Mucosa of descending colon (tissue), 3 donors: ENCODE data around the gene PER2. TPM values are rescaled to one million over a fixed set of nuclear protein-coding genes. Genes with fewer than 3 reads are reported as not detected.

Experiments
- ATAC-seq: fragments of 200-7000 bp; cut with Tn5 transposase; one replicate; pipeline ENCODE4 v1.9.1; 2020; ENCODE audit warnings: mild to moderate bottlenecking, moderate library complexity
- DNase-seq, 3 donors: peaks; one replicate each; pipeline ENCODE4 v3.0.0-alpha.2; 2020
- H3K36me3 ChIP-seq: fragments of 200-600 bp; one replicate; pipeline ENCODE4 v1.8.0; 2021; ENCODE audit warnings: low read depth, mild to moderate bottlenecking
- H3K4me1 ChIP-seq: fragments of 200-600 bp; one replicate; pipeline ENCODE4 v1.8.0; 2021; ENCODE audit warnings: low read depth, mild to moderate bottlenecking
- H3K4me3 ChIP-seq: fragments of 200-600 bp; one replicate; pipeline ENCODE4 v1.8.0; 2021; ENCODE audit warnings: mild to moderate bottlenecking
- H3K9me3 ChIP-seq: fragments of 200-600 bp; one replicate; pipeline ENCODE4 v1.8.0; 2021; ENCODE audit warnings: mild to moderate bottlenecking
- intact Hi-C, 2 donors: fragments of 100-400 bp; cut with DNase I in 1 of 2; cut with micrococcal nuclease in 1 of 2; formaldehyde crosslinking; loops; one replicate each; pipeline versions ENCODE4 v1.11.0 to v1.11.1; 2022; cut with DNase I, micrococcal nuclease
- total RNA-seq, 3 donors: library from RNA; stranded (reverse); fragmentation: NEBNext Ultra II Directional in 2 of 3; extraction: Animal tissue kit (Norgen Biotek cat#: 25700) in 2 of 3; gene quantifications; one replicate each; pipeline versions ENCODE4 v1.2.1 to v1.2.4, GENCODE V29; 2021 to 2023
- TF ChIP-seq, protein P1 (sequence below): fragments of 200-600 bp; IDR thresholded peaks from one replicate; pipeline ENCODE4 v1.8.0; 2022; ENCODE audit warnings: antibody characterized with exemption, mild to moderate bottlenecking
- donor health status: DM: no; HTN: no; CAD: no; lungs with moderate emphysema.
- donor health status: DM: no; HTN: no; CAD: no.
- donor health status: DM: no; HTN: yes; CAD: no.

PER2 gene
- total RNA-seq, 3 donors from 2014 or later = 22.6 to 26.8 (median 22.6) TPM

DNA sequence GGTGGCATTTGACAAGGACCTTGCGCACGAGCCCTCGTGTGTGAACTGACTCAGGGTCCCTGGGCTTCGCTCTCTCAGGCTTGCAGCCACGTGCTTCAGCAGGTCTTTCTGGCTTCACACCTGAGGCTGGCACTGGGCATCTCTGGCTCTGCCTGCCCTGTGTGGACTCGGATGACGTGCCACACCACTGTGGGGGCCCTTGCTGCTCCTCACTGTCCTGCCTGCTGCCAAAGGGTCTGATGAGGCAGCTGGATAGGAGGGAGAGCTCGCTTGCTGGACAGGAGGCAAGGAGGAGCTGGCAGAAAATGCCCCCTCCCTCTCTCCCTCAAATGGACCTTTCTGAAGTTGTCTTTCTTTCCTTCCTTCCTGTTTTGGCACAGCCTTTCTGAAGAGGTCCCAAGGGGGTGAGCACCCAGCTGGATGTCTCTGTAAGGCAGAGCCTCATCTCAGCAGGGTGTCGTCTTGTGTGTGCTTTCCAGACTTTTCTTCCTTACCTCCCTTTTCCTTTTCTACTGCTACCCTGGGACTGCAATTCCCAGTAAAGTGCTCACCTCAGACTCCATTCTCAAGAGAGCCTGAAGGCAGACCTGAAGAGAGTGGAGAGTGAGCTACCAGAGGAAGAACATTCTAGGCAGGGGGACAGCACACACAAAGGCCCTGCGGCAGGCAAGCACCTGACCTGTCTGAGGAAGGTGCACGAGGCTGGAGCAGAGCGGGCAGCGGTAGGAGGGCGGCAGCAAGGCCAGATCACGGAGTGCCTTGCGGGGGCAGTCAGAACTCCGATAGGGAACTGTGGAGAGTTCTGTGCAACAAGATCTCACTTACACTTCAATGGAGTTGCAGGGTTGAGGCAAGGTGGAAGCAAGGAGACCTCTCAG is 5.3 kb downstream of the PER2 start:
- DNase-seq (peak in 2 of 3 donors; percentile 31 to 42), ATAC-seq (no peak)
- Histone ChIP-seq H3K4me3 (no peak overlapping the region), H3K9me3 (no peaks in the 10 kb centered on the region), H3K36me3 (no peaks in the 10 kb centered on the region), H3K4me1 (peaks cover 70% of the 10 kb centered on the region)
- TF ChIP-seq, protein P1, sequence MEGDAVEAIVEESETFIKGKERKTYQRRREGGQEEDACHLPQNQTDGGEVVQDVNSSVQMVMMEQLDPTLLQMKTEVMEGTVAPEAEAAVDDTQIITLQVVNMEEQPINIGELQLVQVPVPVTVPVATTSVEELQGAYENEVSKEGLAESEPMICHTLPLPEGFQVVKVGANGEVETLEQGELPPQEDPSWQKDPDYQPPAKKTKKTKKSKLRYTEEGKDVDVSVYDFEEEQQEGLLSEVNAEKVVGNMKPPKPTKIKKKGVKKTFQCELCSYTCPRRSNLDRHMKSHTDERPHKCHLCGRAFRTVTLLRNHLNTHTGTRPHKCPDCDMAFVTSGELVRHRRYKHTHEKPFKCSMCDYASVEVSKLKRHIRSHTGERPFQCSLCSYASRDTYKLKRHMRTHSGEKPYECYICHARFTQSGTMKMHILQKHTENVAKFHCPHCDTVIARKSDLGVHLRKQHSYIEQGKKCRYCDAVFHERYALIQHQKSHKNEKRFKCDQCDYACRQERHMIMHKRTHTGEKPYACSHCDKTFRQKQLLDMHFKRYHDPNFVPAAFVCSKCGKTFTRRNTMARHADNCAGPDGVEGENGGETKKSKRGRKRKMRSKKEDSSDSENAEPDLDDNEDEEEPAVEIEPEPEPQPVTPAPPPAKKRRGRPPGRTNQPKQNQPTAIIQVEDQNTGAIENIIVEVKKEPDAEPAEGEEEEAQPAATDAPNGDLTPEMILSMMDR = no peak
- intact Hi-C loops = no loop called here

DNA sequence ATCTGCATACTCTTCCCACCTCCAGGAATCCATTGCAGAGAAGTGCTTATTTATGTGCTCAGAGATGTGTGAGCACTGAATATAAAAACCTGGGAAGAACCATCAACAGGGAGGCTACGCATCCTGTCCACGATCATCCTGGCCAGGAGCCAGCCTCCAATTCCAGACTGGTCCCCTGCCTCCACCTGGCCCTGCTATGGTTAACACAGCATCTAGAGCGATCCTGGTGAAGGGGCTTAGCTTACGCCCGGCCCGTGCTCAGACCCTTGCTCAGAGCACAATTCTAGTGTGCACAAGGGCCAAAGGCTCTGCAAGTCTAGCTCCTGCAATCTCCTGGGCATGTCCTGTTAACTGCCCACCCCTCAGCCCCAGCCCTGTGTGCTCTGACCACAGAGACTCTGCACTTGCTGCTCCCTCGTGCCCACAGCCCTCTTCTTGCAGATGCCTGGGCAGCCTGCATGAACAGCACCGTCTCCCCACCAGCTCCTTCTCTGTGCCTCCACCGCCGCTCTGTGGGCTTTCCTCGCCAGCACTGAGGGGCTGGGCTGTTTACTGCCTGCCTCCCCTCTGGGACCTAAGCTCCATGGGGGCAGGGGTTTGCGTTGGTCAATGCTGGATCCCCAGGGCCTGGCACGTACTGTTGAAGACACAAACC is 6.5 kb downstream of the PER2 start:
- Histone ChIP-seq H3K36me3 (no peaks in the 10 kb centered on the region), H3K4me3 (no peak overlapping the region), H3K9me3 (no peaks in the 10 kb centered on the region), H3K4me1 (peaks cover 63% of the 10 kb centered on the region)
- ATAC-seq (no peak), DNase-seq (peak in 2 of 3 donors; percentile 44 to 48)
- TF ChIP-seq, protein P1 = no peak
- intact Hi-C loops = no loop called here

DNA sequence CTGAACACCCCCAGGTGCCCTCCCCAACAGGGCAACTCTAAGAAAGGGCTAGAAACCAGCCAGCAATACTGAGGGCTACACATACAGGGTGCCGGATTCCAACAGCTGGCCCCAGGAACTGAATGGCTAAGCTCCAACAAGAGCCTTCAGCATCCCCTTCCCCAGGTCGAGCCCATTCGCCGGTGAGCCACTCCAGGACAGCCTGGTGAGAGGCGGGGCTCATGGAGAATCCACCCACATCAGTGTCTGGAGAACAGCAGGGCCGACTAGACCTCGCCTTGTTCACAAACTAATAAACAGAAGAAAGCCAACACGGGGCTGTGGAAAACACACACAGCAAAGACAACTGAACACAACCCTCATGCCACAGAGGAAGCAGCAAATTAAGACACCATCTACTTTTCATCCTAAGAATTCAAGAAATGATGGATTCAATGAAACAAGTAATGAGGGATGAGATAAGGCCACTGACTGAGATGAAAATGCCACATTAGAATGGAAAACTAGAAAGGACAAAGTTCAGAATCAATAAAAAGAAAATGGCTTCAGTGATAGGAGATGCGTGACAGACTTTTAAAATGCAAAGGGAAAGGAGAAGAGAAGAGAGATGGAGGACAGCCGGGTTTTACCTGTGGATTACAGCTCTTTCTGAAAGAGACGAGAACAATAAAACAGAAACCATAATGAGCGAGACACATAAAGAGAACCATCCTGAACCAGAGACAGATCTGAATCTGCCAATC is 8.2 kb downstream of the PER2 start:
- Histone ChIP-seq H3K9me3 (no peaks in the 10 kb centered on the region), H3K4me1 (peaks cover 47% of the 10 kb centered on the region), H3K36me3 (peaks cover under 1% of the 10 kb centered on the region), H3K4me3 (no peak overlapping the region)
- DNase-seq (peak; percentile 63 to 70 (median 69)), ATAC-seq (peak; percentile 74)
- TF ChIP-seq, protein P1 = no peak
- intact Hi-C loops = no loop called here

DNA sequence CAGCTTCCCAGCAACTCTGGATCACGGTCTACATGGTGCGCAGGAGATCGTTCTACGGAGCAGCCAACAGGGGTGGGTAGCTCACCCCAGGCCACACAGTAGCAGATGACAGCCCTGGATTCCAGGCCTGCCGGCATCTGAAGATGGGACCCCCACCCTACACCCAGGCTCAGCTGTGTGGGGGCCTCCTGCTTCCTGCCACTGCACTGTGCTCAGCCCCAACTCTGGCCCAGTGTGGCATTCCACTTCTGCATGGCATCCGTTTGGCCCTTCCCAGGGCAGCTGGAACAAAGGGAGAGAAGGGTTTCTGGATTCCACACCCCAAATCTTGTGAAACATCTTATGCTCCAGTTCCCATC is 9.1 kb downstream of the PER2 start:
- TF ChIP-seq, protein P1 = no peak
- no peak overlapping the region for H3K4me3 ChIP-seq
- H3K36me3 ChIP-seq = peaks cover 5% of the 10 kb centered on the region
- H3K9me3 ChIP-seq = no peaks in the 10 kb centered on the region
- intact Hi-C loops = no loop called here
- peaks cover 48% of the 10 kb centered on the region for H3K4me1 ChIP-seq
- ATAC-seq = no peak
- DNase-seq = peak in 2 of 3 donors; percentile 27 to 31

DNA sequence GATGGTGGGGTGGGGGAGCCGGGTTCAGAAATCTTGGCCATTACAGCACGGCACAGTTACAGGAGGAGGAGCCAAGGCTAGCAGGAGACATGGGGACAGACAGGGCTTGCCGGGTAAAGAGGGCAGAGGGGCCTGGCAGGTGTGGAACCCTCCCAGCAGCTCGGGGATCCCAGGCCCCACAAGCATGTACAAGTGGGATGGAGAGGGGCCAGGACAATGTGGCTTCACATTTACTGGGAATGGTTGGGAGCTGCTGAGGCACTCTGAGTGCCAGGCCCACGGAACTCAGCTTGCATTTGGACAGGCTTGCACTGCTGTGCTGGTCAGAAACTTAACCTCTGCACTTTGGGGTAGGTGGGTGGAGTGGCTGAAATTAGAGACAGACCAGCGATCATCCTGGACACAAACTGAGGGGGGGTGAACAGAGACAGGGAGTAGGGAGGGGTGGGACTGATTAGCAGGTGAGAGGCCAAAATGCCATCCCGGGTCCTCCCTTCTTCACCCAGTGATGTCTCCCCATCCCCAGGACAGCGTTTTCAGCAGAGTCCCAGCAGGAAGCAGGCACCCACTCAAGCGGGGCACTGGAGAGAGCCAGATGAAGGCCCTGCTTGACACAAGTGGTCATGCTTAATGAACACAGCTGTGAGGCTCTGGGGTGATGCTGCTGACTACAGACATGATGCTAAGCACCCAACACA is 9.6 kb downstream of the PER2 start:
- DNase-seq = peak in 2 of 3 donors; percentile 21 to 36
- Histone ChIP-seq H3K4me1 (peaks cover 48% of the 10 kb centered on the region), H3K36me3 (peaks cover 5% of the 10 kb centered on the region)

More for the DNA sequence above, 9.6 kb downstream of the PER2 start:
- ATAC-seq = no peak
- Histone ChIP-seq H3K4me3 (no peak overlapping the region), H3K9me3 (no peaks in the 10 kb centered on the region)
- TF ChIP-seq, protein P1 = no peak
- intact Hi-C loops = no loop called here
